Jurkat, Clone E6-1 (cell line): ENCODE data around the gene DDAH2.
A peak's percentile ranks its signal among the peaks of the same experiment; 100 is the strongest.

ENCODE experiments used
- DNase-seq: peaks from one replicate; pipeline ENCODE4 v3.0.0-alpha.2; 2011; ENCODE audit warnings: low read depth, low spot score
- H3K4me3 ChIP-seq: 2 replicates; pipeline ENCODE4 v1.5.1; 2011; ENCODE audit warnings: mild to moderate bottlenecking, low read length, control low read depth, moderate library complexity

Gene DDAH2

DNA sequence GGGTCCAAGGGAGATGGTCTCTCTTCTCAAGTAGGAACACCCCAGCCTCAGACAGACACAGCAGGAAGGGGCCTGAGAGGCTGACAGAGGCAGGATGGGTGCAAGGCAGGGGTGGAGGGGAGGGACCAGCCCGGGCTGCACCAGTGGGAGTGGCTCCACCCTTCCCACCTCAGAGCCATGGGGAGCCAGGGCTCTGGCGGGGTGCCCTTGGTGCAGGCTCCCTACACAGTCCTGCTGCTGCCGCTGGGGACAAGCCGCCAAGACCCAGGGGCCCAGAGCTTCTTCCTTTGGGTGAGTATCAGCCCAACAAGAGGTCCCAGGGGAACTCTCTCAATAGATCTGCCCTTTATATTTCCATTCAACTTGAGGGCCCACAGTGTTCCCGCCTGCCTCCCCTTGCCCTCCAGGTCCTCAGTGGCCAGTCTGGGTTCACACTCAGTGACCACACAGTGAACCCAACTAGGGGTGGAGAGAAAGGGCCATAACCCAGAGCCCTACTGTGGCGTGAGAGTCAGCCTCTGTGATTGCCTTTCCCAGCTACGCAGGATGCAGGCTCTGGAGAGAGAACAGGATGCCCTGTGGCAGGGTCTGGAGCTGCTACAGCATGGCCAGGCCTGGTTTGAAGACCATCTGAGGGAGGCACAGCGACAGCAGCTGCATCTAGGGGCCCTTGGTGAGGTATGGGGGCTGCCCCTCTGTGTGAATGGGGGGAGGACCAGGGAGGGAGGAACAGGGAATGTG lies 33.9 kb upstream of the DDAH2 start:
- no peak overlapping the region for H3K4me3 ChIP-seq
- no peak for DNase-seq

DNA sequence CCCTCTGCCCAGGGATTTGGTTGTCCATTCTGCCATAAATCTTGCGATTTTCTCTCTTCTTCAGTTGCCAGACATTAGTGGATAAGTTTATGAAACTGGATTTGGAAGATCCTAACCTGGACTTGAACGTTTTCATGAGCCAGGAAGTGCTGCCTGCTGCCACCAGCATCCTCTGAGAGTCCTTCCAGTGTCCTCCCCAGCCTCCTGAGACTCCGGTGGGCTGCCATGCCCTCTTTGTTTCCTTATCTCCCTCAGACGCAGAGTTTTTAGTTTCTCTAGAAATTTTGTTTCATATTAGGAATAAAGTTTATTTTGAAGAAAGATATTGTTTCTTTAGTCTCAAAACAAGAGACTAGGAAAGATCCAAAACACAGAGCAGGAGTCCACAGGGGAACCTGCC lies 33.3 kb upstream of the DDAH2 start, which contains the start of gene SAPCD1:
SAPCD1 (plus strand) TSS at position 301 of the 400 bp plus-strand sequence. CDS start 399 bp downstream, outside the sequence.
- DNase-seq = no peak
- no peak within 1 kb of the TSS for H3K4me3 ChIP-seq

DNA sequence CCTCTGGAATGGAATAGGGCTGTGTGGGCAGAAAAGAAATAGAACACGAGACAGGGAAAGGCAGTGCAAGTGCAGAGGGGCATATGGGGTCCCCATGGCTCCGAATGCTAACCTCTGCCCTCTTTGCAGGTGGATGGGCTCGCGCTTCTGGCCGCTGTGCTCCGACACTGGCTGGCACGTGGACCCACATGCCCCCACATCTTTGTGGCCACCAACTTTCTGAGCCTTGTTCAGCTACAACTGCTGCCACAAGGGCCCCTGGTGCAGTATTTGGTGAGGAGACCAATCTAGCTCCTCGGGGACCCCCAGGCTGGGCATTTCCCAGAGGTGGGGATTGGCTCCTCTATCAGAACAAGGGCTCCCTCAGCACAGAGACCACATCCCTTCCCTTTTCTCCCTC lies 32.2 kb upstream of the DDAH2 start:
- no peak for DNase-seq
- H3K4me3 ChIP-seq = no peak overlapping the region

DNA sequence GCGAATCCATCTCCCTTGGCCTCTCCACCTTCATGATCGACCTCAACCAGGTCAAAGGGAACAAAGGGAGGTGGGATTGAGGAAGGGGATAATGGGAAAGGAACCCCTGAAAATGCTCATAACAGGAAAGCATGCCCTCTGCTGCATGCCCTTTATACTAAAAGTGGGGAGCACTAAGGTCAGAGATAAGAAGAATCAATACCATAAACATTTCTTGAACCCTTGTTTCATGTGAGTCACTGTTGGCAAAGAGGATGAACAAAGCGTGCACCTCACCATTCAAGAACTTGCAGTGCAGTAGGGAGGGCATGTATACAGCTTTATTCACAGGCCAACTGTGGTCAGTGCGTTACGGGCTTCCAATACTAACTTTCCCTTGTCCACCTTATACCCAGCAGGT lies 31.7 kb upstream of the DDAH2 start:
- H3K4me3 ChIP-seq = no peak overlapping the region
- no peak for DNase-seq

DNA sequence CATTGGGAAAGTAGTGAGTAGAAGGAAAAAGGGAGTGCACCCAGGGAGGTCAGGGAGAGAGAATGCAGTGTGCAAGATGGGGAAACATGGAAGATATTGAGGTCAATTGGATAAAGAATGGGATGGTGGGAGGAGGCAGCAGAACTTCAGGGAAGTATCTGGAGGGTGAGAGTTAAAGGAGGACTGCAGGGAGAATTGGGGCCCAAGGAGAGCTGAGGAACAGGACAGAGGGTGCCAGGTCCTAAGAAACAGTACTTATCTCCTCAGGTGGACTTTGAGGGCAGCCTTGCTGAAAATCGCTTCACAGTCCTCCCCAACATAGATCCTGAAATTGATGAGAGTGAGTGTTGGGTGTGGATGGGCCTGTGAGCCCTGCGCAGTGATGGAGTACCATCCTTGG lies 29.2 kb upstream of the DDAH2 start:
- H3K4me3 ChIP-seq = no peak overlapping the region
- no peak for DNase-seq

DNA sequence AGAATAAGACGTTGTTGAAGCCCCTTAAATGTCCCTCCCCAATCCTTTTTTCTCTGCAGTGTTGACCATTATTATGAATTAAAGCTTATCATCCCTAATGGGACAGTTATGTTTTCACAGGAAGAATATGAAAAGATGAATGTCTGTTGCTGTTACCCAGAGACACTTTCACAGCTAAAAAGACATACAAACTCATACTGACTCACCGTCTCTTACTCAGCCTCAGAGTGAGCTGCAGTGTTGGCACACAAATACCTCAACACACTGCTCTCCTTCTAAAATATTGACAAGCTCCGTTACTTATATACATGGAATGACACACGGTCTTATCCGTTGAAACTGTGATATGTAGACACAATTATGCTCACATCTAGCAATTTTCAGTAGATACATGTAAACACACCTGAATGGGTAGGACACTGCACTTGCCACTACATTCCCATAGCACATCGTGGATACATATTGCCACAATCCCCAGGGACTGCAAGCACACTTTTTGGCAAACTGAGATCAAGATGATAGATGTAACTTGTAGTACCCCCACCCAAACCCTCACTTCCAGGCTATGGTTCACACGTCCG lies 23.7 kb upstream of the DDAH2 start:
- DNase-seq = no peak
- H3K4me3 ChIP-seq = no peak overlapping the region

DNA sequence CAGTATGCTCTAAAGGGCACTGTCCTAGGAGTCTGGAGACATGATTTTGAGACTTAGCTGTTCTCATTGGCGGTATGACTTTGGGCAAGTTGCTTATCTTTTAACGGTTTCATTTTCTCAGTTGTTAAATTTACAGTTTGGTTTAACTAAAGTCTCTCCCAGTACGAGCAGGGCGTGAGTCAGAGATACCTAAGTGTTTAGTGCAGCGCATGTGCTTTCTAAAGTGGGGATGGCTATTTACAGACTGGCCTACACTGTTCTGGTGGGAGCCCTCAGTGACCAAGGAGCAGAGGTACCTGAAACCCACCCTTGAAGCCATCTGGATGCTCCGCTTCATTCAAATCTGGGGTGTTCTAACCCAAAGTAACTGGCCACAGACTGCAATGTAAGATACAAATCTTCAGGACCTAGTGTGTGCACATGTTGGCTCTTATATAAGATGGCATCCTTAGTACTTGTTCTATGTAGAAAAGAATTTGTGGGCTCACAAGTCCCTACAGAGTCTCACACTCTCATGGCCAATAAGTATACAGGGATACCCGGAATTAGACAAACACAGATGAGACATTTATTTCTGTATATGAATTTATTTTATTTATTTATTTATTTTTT lies 21.4 kb upstream of the DDAH2 start:
- DNase-seq = no peak
- H3K4me3 ChIP-seq = no peak overlapping the region

DNA sequence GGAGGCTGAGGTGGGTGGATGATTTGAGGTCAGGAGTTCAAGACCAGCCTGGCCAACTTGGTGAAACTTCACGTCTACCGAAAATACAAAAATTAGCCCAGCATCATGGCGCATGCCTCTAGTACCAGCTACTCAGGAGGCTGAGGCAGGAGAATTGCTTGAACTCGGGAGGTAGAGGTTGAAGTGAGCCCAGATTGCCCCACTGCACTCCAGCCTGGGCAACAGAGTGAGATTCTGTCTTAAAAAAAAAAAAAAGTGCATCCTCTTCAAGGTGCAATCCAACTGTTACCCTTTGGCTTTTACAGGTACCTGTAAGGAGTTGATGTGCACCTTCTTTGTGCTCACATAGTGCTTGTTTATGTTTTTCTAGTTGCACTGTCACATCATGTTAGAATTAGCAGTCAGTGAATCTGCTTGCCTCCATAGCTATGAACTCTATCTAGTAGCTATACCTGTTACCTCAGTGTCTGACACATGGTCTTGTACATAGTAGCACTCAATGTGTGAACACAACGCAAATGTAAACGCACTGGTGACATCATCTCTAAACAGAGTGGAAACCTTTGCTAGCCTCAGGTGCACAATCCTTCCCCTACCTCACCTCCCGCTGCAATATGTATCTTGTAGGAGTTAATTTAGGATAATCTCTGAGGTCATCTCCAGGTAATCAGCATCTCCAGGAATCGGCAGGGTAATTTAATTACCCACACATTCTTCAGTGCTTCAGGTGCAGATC lies 20.4 kb upstream of the DDAH2 start:
- no peak for DNase-seq

DNA sequence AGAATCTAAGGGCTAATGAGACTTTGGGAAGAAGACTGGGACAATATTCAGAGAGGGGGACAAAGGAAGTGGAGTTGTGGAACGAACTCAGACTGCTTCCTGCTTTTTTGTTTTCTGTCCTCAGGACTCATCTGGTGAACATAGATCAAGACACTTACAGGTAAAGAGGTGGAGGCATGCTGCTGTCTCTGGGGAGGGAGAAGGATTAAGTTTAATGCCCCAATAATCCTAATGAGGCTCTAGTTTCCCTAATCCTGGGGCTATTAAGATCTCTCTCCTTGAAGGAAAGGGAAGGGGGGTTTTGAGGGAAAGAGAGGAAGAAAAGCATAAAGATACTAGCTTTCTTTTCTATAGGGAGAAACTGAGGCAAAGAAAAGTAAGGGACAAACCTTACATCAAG lies 15.3 kb upstream of the DDAH2 start:
- DNase-seq = no peak
- H3K4me3 ChIP-seq = no peak overlapping the region

More for the DNA sequence above, 20.4 kb upstream of the DDAH2 start:
- H3K4me3 ChIP-seq = no peak overlapping the region

DNA sequence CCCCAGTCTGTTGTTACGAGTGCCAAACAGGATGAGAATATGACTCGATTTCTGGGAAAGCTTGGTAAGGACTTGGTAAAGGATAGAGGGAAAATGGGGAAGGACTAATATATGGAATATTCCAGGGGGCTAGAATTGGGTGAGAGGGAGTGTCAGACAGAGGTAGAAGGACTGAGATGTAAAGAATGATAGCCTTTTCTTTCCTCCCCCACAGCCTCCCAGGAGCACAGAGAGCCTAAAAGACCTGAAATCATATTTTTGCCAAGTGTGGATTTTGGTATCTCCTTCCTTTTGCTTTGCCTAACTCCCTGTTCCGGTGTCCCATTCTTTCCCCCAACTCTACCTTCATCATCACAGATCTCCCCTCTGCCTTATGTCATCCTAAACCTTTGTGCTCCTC lies 13.8 kb upstream of the DDAH2 start:
- H3K4me3 ChIP-seq = no peak overlapping the region
- DNase-seq = no peak

DNA sequence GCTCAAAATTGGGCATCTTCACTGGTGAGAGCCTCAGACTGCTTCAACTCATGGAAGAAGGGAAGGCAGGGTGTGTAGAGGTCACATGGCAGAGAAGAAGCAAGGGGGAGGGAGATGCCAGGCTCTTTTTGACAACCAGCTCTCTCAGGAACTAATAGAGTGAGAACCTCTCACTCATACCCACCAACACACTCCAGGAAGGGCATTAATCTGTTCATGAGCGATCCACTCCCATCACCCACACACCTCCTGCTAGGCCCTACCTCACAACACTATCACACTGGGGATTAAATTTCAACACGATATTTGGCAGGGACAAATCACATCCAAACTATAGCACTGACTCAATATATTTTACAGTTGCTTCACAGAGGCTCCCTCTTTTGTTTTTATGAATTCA lies 12.7 kb upstream of the DDAH2 start:
- no peak overlapping the region for H3K4me3 ChIP-seq
- no peak for DNase-seq

DNA sequence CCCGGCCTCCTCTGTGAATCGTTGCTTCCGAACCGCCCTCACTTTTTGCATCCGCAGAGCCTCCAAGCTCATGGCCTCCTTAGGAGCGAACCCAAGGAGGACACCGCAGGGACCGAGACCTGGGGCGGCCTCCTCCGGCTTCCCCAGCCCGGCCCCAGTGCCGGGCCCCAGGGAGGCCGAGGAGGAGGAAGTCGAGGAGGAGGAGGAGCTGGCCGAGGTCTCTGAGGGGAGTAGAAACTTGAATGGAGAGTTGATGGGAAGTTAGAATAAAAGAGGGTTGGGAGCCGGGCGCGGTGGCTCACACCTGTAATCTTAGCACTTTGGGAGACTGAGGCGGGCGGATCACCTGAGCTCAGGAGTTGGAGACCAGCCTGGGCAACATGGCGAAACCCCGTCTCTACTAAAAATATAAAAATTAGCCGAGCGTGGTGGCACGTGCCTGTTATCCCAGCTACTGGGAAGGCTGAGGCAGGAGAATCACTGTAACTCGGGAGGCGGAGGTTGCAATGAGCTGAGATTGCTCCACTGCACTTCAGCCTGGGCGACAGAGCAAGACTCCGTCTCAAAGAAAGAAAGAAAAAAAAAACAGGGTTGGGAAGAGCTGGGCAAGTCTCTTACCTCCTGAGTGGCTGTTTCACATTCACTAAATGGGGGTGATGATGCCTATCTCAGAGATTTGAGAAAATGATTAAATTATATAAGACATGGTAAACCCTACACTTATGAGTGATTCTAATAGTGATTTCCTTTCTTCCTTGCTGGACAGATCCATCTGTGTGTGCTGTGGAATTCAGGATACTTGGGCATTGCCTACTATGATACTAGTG lies 11.5 kb upstream of the DDAH2 start:
- DNase-seq = no peak
- H3K4me3 ChIP-seq = peak overlapping the region; percentile 98

DNA sequence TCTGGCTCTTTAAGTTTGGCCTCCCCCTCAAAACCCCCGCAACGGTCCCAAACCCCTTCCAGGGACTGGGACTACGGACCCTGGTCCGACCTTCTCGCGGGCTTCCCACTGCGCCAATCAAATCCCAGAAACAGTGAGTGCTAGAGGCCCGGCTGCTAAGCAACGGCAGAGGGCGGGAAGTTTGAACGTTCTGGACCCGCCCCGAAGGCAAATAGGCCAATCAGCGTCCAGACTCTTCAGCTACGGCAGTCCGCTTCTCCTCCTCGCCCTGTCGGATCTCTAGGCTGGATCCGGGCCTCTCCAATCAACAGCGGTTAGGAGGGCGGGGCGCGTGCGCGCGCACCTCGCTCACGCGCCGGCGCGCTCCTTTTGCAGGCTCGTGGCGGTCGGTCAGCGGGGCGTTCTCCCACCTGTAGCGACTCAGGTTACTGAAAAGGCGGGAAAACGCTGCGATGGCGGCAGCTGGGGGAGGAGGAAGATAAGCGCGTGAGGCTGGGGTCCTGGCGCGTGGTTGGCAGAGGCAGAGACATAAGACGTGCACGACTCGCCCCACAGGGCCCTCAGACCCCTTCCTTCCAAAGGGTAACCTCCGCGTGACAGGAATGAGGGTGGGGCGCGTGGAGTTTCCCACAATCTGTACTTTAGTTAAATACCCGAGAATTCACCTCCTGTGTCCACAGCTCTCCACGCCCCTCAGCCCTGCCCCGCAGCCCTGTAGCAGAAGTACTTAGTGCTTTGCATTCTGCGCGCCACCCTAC lies 10.7 kb upstream of the DDAH2 start, which contains the start of gene MSH5:
MSH5 (plus strand) TSS at position 367 of the 758 bp plus-strand sequence. CDS start 462 bp downstream, outside the sequence.
- DNase-seq = peak; percentile 99
- H3K4me3 ChIP-seq = peak within 1 kb of the TSS; percentile 98

DNA sequence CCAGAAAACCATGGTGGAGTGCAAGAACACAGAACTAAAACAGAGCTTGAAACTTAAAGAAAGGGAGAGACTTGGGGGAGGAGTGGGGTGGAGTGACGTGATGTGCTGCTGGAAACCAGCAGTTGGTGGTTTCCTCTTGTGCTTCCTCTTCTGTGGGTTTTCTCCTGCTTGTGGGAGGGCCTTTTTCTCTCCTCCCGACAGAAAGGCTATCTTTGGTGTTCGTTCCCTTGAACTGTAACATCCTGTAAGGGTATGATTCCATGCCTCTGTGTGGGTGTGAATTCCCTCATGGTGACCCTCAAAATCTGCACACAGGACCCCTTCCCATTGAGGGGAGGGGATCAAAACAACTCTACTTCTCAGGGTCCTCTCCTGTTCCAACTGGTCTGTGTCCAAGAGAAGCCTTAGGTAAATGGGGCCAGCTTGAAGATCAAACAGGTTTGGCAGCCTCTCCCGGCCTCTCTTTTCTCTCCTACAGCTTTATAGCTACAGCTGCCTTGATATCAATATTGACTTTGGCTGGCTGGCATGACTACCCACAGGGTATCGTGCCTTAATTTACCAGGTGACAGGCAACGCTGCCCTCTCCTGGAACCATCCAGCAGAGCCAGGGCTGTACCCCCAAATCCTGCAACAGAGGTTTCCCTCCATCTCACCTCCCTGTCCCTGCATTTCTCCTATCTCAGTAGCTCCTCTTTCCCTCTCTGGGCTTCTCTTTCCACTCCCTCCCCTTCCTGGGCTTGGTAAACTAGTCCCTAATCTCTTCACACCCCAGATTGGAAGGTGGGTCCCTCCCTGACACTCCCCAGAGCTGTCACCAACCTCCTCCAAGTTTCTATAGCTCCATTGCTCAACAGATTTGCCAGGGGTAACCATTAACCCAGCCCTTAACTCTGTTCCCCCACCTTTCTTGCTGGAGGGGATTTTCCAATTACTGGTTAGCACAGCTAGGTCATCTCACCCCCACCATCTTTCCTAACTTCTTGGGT lies 9.2 kb upstream of the DDAH2 start:
- H3K4me3 ChIP-seq = peak overlapping the region; percentile 98
- DNase-seq = peak; percentile 98

DNA sequence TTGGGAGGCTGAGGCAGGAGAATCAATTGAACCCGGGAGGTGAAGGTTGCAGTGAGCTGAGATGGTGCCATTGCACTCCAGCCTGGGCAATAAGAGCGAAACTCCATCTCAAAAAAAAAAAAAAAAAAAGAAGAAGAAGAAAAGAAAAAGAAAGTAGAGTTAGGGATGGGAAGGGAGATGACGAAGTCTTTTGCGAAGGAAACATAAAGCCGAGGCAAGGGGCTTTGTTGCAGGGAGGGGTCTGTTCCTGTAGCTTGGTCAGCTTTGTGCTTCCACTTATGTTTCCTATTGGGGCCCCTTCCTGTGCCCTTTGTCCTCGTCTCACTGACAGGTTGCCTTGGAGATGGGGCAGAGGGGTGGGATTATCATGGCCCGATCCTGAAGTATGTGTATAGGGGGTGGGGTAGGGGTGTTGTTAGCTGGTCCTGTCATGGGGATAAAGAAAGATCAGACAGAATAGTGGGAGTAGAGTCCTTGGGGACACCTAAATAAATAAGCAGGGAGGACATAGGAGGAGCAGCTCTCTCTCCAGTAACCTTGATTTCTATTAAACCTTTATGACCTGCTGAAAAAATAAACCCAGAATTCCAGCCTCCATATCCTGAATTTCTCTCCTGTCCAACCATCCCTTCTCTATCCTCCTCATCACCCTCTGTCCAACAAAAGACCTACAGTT lies 8.4 kb upstream of the DDAH2 start:
- peak overlapping the region; percentile 98 for H3K4me3 ChIP-seq
- peak; percentile 67 for DNase-seq

DNA sequence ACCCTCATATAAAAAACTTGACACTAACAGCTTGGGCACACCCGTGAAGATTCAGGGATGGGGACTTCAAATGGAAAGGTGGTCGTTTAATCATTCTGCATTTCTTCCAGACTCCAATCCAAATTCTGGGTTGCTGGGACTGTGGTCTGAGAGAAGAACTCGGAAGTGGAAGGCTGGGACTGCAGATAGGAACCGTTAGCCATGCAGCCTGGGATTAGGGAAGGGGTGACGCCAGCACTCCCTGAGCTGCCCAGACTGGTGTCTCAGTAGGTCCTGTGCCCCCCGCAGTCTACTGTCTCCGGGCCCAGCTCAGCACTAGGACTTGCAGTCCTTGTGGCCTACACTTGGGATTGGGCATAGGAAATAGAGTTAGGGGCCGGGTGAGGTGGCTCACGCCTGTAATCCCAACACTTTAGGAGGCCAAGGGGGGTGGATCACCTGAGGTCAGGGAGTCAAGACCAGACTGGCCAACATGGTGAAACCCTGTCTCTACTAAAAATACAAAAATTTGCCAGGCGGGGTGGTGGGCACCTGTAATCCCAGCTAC lies 7.7 kb upstream of the DDAH2 start:
- peak overlapping the region; percentile 98 for H3K4me3 ChIP-seq

More for the DNA sequence above, 7.7 kb upstream of the DDAH2 start:
- DNase-seq = no peak
